Left colon (tissue), 2 donors: ENCODE results near the gene CAND2. TPM values are rescaled to one million over a fixed set of nuclear protein-coding genes. Genes with fewer than 3 reads are reported as not detected.
A peak's percentile ranks its signal among the peaks of the same experiment; 100 is the strongest.

Experiments
- ATAC-seq: fragments of 200-7000 bp; cut with Tn5 transposase; one replicate; pipeline ENCODE4 v1.9.1; 2020; ENCODE audit warnings: mild to moderate bottlenecking, moderate library complexity
- DNase-seq, 2 donors: peaks; one replicate each; pipeline ENCODE4 v3.0.0-alpha.2; 2020
- intact Hi-C, 2 donors: fragments of 100-400 bp; cut with DNase I in 1 of 2; cut with micrococcal nuclease in 1 of 2; formaldehyde crosslinking; loops; one replicate each; pipeline versions ENCODE4 v1.11.2 to v1.14.0; 2022; cut with DNase I, micrococcal nuclease
- total RNA-seq, 2 donors: library from RNA; stranded (reverse); fragmentation: NEBNext Ultra II Directional; extraction: Animal tissue kit (Norgen Biotek cat#: 25700); gene quantifications; one replicate each; pipeline ENCODE4 v1.2.1, GENCODE V29; 2021
- donor health status: DM: no; HTN: no; CAD: no.
- donor health status: DM: yes; HTN: yes; CAD: no.

The CAND2 gene
- total RNA-seq, 2 donors from 2014 or later, result 0.64 to 2.2 TPM

- no peak for ATAC-seq
- intact Hi-C loops, result no loop called here
Measured at GRCh38 chr3:12818773-12819172, 22.3 kb downstream of the CAND2 start.

DNA sequence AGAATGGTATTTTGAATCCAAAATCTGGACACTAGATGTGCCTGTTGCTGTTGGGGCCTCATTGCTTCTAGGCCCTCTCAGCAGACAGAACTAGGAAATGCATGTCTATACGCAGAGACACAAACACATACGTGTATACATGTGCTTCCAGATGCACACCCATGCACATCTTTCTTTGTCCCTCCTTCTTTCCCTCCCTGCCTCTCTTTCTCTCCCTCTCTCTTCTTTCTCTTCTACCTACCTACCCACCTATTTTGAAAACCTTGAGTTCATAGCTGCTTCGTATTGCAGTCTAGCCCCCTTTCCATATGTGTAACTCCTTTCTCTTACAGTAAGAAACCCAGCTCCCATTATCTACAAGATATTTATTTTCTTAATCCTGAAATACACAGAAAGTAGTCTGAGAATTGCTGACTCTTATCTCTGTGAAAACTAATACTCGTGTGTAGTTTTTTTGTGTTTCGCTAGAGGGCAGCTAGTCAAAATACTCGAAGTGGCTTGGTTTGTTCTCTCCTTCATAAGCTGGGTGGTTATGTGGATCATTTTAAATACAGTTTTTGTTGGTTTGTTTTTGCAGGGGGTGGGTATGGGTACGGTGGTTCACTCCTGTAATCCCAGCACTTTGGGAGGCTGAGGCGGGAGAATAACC, 26.4 kb downstream of the CAND2 start:
- intact Hi-C loops, result no loop called here
- ATAC-seq (peak; percentile 52), DNase-seq (no peak)

More at GRCh38 chr3:12818773-12819172, 22.3 kb downstream of the CAND2 start:
- no peak for DNase-seq

DNA sequence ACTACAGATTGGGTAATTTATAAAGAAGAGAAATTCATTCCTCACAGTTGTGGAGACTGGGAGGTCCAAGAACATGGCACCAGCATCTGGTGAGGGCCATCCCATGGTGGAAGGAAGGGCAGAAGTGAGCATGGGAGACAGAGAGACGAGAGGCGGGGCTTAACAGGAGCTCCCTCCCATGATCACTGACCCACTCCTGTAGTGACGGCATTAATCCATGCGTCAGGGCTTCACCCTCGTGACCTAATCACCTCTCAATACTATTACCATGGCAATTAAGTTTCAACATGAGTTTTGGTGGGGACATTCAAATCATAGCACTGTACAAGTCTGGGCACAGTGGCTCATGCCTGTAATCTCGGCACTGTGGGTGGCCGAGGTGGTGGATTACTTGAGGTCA, 27.8 kb downstream of the CAND2 start:
- intact Hi-C loops, result no loop called here
- no peak for ATAC-seq
- no peak for DNase-seq

DNA sequence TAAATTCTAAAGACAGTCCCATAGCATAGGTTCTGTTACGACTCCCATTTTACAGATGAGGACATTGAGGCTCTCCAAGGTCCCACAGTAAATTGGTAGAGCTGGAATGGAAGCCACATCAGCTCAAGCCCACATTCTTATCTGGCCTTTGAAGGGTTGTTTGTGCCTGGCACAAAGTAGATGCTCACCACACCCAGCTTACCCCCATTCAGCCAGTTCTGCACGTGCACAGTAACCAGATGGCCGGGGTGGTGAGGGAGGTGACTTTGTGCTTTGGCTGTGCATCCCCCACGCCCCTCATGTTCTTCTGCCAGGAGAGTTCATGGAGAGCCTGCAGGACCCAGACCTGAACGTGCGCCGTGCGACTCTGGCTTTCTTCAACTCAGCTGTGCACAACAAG, 28.7 kb downstream of the CAND2 start:
- intact Hi-C loops, result no loop called here
- DNase-seq (no peak), ATAC-seq (no peak)

DNA sequence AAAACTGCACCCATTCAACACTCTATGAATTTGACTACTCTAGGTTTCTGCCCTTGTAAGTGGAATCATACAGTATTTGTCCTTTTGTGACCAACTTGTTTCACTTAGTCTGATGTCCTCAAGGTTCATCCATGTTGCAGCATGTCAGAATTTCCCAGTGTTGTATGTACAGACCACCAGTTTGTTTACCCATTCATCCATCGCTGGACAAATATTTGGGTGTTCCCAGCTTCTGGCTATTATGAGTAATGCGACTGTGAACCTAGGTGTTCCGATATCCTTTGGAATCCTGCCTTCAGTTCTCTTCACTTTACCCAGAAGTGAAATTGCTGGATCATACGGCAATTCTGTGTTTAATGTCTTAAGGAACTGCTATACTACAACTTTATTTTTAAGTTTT, 32.3 kb downstream of the CAND2 start:
- DNase-seq (no peak), ATAC-seq (no peak)
- intact Hi-C loops, result no loop called here

GRCh38 chr3:12829404-12829803, 32.9 kb downstream of the CAND2 start:
- intact Hi-C loops, result no loop called here
- DNase-seq, result no peak
- no peak for ATAC-seq

DNA sequence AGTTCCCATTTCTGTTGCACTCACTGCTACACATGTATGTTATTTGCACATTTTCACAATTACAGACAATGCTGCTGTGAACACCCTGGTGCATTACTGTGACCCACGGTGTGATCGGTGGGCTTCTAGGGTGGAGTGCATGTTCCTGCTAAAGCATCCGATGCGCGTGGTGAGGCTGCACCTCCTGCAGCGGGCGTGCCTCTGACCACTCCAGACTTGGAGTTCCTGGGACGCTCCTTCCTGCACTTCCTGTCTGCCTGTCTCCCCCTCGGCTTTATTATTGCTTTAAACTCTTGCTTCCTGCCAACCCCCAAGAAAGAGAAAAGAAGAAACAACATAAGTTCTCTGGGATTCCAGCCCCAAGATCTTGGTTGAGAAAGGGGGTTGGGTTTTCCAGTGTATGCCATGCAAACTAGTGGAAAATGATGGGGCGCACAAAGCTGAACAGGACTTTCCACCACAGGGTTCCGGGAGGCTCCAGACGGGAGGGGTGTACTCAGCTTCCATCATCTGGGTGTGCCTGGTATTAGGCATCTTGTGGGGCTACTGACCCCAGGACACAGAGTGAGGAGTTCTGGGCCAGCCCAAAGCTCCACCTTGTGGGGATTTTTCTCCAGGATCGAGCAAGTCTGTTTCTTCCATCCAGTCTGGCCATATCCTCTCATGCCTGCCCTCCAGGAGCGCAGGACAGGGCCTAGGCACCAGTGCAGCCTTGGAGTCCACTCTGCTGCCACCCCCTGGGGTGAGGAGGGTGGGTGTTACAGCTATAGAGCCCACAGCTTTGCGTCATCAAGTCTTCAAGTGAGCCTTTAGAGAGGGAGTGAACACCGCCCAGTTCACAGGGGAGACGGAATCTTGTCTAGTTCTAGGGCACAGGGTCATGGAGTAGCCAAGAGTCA, 33.7 kb downstream of the CAND2 start:
- intact Hi-C loops, result no loop called here
- ATAC-seq, result peak; percentile 29

DNA sequence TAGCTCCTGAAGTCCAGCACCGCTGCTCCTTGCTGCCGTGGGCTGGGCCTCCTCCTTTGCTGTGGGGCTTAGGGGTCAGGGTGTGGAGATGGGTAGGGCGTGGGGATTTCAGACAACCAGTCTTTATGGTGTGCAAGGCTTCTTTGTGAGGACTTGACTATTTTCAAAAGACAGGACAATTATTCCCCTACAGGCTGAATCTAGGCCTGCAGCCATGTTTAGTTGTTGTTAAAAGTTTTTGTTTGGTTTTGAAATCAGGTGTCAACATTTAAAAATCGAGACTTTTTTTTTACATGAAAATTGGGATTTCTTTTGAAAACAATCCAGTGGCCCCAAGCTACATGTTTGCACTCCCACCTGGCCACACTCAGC, 34.3 kb downstream of the CAND2 start:
- ATAC-seq, result peak; percentile 15
- intact Hi-C loops, result no loop called here
- DNase-seq, result no peak

More for the DNA sequence above, 33.7 kb downstream of the CAND2 start:
- DNase-seq, result no peak

DNA sequence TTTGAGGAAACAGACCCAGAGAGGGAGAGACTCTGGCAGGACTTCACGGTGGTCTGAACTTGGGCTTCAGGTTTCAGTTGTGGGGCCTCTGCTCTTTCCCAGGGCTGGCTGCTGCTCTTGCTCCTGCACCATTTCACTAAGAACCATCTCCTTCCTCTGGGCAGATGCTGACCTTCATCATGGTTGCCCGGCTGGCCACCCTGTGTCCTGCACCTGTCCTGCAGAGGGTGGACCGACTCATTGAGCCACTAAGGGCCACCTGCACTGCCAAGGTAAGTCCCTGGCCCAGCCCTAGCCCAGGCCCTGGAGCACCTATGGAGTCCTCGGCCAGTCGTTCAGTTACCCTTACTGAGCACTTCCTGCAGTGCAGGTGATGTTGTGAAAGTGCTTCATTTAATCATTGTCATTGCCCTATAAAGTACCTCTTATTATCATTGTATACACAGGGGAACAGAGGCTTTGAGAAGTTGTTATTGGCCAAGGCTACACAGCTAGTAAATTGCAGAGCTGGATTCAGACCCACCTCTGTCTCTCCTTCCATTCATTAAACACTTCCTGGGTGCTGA, 34.9 kb downstream of the CAND2 start:
- peak; percentile 53 for ATAC-seq
- no peak for DNase-seq
- intact Hi-C loops, result no loop called here

DNA sequence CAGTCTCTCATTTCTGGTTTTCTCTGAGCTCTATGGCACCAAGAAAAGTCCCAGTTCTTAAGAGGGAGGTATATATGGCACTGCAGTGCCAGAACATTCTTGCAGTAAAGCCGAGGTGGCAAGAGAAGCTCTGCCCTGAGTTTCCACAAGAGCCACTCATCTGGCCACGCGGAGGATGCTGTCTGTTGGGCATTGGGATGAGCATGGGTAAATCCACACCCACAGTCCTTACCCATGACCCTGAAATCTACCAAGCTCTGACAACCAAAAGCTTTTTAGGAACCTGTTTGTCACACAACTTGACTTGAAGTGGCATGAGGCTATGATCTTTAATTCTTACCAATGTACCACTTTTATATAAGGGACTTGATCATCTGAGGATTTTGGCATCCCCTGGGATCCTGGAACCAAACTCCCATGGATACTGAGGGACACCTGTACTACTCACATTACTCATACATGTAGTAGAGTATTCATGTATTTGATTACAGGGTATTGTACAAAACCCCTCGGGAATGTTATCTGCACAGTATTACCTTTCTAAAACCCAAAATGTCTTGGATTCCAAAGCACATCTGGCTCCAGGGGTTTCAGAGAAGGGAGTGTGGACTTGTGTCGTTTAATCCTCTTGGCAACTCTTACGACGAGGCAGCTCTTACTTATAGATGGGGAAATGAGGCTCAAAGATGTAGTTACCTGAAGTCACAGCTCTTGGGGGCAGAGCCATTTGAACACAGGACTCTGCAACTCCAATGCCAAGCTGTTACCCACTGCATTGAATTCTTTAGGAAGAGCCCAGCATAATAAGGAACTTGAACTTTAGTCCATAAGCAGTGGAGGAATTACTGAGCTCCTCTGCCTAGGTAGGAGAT, 36.1 kb downstream of the CAND2 start:
- no peak for DNase-seq
- intact Hi-C loops, result no loop called here
- ATAC-seq, result peak; percentile 9

DNA sequence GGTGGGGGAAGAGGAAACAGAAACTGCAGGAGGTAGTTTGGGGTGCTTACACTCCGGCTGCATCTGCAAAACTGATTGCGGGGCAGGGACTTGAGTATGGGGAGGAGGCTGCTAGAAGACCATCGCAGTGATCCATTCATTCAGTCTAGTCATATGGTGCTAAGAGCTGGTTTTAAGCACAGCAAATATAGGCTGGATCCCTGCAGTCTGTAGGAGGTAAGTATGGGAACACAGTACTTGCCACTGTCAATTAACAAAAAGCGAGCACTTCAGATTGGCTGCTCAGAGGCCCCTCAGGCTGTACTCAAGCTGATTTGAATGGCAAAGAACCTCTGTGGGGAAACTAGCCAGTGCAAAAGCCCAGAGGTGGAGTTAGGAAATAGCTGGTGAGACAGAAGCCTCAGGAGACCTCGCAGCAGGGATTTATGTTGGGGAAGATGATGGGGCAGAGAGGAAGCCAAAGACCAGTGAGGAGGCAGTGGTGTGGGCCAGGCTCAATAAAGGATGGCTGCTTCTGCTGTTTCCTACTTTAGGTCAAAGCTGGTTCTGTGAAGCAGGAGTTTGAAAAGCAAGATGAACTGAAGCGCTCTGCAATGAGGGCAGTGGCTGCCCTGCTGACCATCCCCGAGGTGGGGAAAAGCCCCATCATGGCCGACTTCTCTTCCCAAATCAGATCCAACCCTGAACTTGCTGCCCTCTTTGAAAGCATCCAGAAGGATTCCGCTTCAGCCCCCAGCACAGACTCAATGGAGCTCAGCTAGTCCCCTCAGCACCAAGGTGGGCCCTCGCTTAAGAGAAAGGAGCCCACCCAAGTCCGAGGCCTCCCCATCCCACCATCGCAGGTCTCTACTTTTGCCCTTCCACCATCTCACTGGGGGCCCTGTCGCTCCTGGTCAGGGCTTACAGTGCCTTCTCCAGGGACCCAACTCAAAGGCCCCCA, 37.0 kb downstream of the CAND2 start:
- DNase-seq (no peak), ATAC-seq (peak; percentile 5)
- intact Hi-C loops, result no loop called here

DNA sequence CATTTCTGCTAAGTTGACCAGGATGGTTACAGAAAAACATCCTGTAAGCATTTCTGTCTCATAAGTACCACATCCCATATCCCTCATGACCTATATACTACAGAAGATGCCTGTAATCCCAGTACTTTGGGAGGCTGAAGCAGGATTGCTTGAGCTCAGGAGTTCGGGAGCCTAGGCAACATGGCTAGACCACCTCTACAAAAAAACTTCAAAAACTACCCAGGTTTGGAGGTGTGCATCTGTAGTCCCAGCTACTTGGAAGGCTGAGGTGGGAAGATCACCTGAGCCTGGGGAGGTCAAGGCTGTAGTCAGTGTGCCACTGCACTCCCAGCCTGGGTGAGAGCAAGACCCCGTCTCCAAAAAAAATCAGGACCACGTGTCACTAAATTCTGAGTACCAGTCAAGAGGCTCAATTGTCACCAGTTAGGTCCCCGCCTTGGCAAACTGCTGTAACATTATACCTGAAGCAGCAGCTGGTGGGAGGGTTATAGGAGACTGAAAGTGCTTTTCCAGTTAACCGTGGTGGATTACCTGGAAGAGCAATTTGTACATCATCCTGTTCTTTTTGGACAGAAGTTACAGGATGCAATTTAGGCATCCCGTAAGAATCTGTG, 38.7 kb downstream of the CAND2 start:
- intact Hi-C loops, result no loop called here
- no peak for DNase-seq
- no peak for ATAC-seq

GRCh38 chr3:12837295-12837986, 41.0 kb downstream of the CAND2 start:
- intact Hi-C loops, result no loop called here
- no peak for ATAC-seq

DNA sequence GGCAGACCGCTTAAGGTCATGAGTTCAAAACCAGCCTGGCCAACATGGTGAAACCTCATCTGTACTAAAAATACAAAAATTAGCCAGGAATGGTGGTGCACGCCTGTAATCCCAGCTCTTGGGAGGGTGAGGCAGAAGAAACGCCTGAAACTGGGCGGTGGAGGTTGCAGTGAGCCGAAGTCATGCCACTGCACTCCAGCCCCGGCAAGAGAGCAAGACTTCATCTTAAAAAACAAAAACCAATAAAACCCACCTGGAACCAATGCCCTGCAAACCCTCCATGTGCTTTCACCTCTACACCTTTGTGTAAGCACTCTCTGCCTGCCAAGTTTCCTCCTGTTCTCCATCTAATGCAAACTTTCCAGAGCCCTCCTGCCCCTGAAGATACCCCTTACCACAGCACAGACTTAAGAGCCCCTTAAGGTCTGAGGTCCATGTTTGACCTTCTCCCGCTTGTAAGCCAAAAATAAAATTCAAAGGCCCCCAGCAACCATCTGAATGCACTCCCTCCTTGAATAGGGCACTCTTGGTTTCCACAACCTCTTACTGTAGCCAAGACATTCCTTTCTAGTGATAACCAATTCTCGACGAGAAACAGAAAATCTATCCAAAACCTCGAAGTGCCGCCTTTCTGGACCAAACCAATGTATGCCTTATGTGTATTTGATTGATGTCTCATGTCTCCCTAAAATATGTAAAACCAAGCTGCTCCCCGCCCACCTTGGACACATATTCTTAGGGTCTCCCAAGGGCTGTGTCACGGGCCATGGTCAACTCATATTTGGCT, 41.9 kb downstream of the CAND2 start:
- no peak for ATAC-seq
- intact Hi-C loops, result no loop called here

More at GRCh38 chr3:12837295-12837986, 41.0 kb downstream of the CAND2 start:
- DNase-seq, result no peak

DNA sequence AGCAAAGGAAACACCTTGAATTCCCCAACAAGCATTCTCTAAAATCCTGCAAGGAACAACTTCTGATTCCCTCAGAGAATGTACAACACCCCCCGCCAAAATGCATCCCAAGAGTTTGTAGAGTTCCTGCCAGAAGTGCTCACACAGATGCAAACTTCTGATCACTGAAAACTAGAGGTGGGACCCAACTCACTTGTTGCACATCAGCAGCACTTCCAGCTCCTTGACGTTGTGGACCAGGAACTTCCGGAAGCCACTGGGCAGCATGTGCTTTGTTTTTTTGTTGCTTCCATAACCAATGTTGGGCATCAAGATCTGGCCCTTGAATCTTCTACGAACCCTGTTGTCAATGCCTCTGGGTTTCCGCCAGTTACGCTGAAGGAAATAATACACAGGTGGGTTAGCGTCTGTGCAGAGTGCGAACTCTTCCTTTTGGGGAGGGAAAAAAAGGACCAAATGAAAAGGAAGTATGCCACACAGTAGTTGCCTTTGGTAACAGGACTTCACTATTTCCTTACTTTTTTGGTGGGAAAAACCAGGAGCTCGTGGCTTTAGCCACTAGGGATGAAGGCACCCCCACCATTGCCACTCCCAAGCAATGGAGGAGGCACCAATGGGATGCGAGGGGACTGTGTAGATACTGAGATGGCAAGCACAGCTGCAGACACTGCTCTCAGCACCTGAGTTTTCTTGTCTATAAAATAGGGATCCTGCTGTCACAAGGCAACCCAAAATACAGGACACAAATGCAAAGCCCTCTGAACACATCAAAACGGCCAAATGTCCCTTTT, 42.9 kb downstream of the CAND2 start:
- intact Hi-C loops, result no loop called here
- ATAC-seq (no peak), DNase-seq (no peak)

More for the DNA sequence above, 41.9 kb downstream of the CAND2 start:
- no peak for DNase-seq
